H1 (cell line): ENCODE data around the gene BTBD1. TPM values are rescaled to one million over a fixed set of nuclear protein-coding genes. Genes with fewer than 3 reads are reported as not detected.

ENCODE experiments used
- CTCF ChIA-PET: fragments of 300-600 bp; sonication (Branson Sonifier 250); formaldehyde crosslinking; loops from one replicate; lab custom pipeline; 2021; ENCODE audit not compliant: partially characterized antibody; lab: Charles Lee
- POLR2A ChIA-PET: fragments of 300-600 bp; sonication (Branson Sonifier 250); formaldehyde crosslinking; loops from one replicate; lab custom pipeline; 2021; ENCODE audit warnings: inconsistent platforms; ENCODE audit not compliant: partially characterized antibody; lab: Charles Lee
- DNase-seq, 2 experiments: peaks; one replicate each; pipeline versions ENCODE4 v3.0.0 to v3.0.0-alpha.2; 2010 to 2022; ENCODE audit warnings: low spot score in 2 of 2, low read depth in 1 of 2, mixed read lengths in 1 of 2
- FAIRE-seq: peaks from 2 replicates; lab custom pipeline; 2011; peaks lifted over from hg19 to GRCh38; lab: Jason Lieb, UNC
- H2AFZ ChIP-seq: 2 replicates; pipeline ENCODE4 v1.8.1; 2012; ENCODE audit warnings: low read length, inconsistent platforms
- H2AK5ac ChIP-seq: 2 replicates; pipeline ENCODE4 v1.6.1; 2013; ENCODE audit warnings: low read depth, low read length
- H2BK120ac ChIP-seq: replicated peaks from 2 replicates; pipeline ENCODE3; 2013; ENCODE audit warnings: low read depth, low read length, inconsistent platforms
- H2BK12ac ChIP-seq: 2 replicates; pipeline ENCODE4 v1.6.1; 2013; ENCODE audit warnings: low read depth, low read length
- H2BK15ac ChIP-seq: 2 replicates; pipeline ENCODE4 v1.6.1; 2013; ENCODE audit warnings: low read length
- H2BK20ac ChIP-seq: 2 replicates; pipeline ENCODE4 v1.6.1; 2013; ENCODE audit warnings: low read length
- H2BK5ac ChIP-seq: 2 replicates; pipeline ENCODE4 v1.6.1; 2013; ENCODE audit warnings: low read depth, low read length
- H3K14ac ChIP-seq: 2 replicates; pipeline ENCODE4 v1.6.1; 2013; ENCODE audit warnings: inconsistent platforms; ENCODE audit not compliant: insufficient read length
- H3K18ac ChIP-seq: 2 replicates; pipeline ENCODE4 v1.6.1; 2013; ENCODE audit warnings: low read length; ENCODE audit errors: extremely low read depth
- H3K23ac ChIP-seq: 2 replicates; pipeline ENCODE4 v1.6.1; 2013; ENCODE audit warnings: inconsistent platforms; ENCODE audit not compliant: insufficient read length
- H3K23me2 ChIP-seq: 2 replicates; pipeline ENCODE4 v1.6.1; 2013; ENCODE audit warnings: low read depth, low read length
- H3K27ac ChIP-seq: 2 replicates; pipeline ENCODE4 v1.6.1; 2011; ENCODE audit warnings: low read depth, low read length, inconsistent platforms
- H3K27me3 ChIP-seq, 4 experiments: replicated peaks in 1 of 4; 1 replicate in 1 of 4; 2 replicates in 3 of 4; pipeline versions ENCODE4 v1.6.1 to v1.8.1; 2011 to 2013; ENCODE audit warnings: low read length in 3 of 4, mild to moderate bottlenecking in 3 of 4, inconsistent platforms in 2 of 4, mixed read lengths in 2 of 4, moderate library complexity in 1 of 4; ENCODE audit not compliant: control insufficient read depth in 3 of 4, insufficient read depth in 3 of 4; ENCODE audit errors: extremely low read depth in 1 of 4
- H3K36me3 ChIP-seq, 4 experiments: 2 replicates each; pipeline versions ENCODE4 v1.6.1 to v1.8.1; 2011 to 2013; ENCODE audit warnings: mild to moderate bottlenecking in 4 of 4, low read length in 3 of 4, moderate library complexity in 2 of 4, control low read depth in 1 of 4, inconsistent platforms in 1 of 4; ENCODE audit not compliant: insufficient read depth in 4 of 4, control insufficient read depth in 2 of 4
- H3K4ac ChIP-seq: replicated peaks from 2 replicates; pipeline ENCODE3; 2013; ENCODE audit warnings: low read length, low read depth, mixed read lengths, inconsistent platforms; ENCODE audit not compliant: insufficient read length
- H3K4me1 ChIP-seq, 4 experiments: replicated peaks in 1 of 4; 1 replicate in 1 of 4; 2 replicates in 3 of 4; pipeline versions ENCODE4 v1.6.1 to v1.8.1; 2011 to 2013; ENCODE audit warnings: low read length in 3 of 4, inconsistent platforms in 2 of 4, mixed read lengths in 1 of 4; ENCODE audit not compliant: insufficient read depth in 4 of 4, control insufficient read depth in 3 of 4
- H3K4me2 ChIP-seq, 2 experiments: 2 replicates each; pipeline versions ENCODE4 v1.6.1 to v1.8.1; 2011 to 2013; ENCODE audit warnings: low read depth in 2 of 2, low read length in 2 of 2, control low read depth in 1 of 2, inconsistent platforms in 1 of 2, mild to moderate bottlenecking in 1 of 2; ENCODE audit not compliant: insufficient read depth in 1 of 2
- H3K4me3 ChIP-seq, 4 experiments: fragments of 200-600, 300-600 bp in 1 of 4; sonication (generic), shearing (Covaris generic), sonication (Bioruptor Twin) in 1 of 4; 2 replicates each; pipeline versions ENCODE4 v1.5.1 to v1.8.1; 2011 to 2016; ENCODE audit warnings: low read length in 4 of 4, low read depth in 3 of 4, control low read depth in 2 of 4, inconsistent platforms in 2 of 4, mild to moderate bottlenecking in 2 of 4, mixed read lengths in 1 of 4, moderate library complexity in 1 of 4; ENCODE audit not compliant: insufficient read depth in 2 of 4; ENCODE audit errors: extremely low read depth in 1 of 4
- H3K56ac ChIP-seq: replicated peaks from 2 replicates; pipeline ENCODE3; 2013; ENCODE audit warnings: low read depth, mild to moderate bottlenecking, mixed read lengths, low read length, inconsistent platforms; ENCODE audit not compliant: insufficient read length
- H3K79me1 ChIP-seq: 2 replicates; pipeline ENCODE4 v1.6.1; 2013; ENCODE audit warnings: low read depth, low read length, control low read depth
- H3K79me2 ChIP-seq, 2 experiments: 2 replicates each; pipeline versions ENCODE4 v1.6.1 to v1.8.1; 2012 to 2013; ENCODE audit warnings: low read length in 2 of 2, mild to moderate bottlenecking in 2 of 2, inconsistent platforms in 1 of 2; ENCODE audit not compliant: insufficient read depth in 2 of 2, control insufficient read depth in 1 of 2
- H3K9ac ChIP-seq, 4 experiments: replicated peaks in 1 of 4; 1 replicate in 1 of 4; 2 replicates in 3 of 4; pipeline versions ENCODE4 v1.6.1 to v1.8.1; 2011 to 2013; ENCODE audit warnings: low read depth in 3 of 4, low read length in 3 of 4, control low read depth in 2 of 4, mild to moderate bottlenecking in 2 of 4, moderate library complexity in 2 of 4, inconsistent platforms in 1 of 4; ENCODE audit errors: extremely low read depth in 1 of 4
- H3K9me3 ChIP-seq, 2 experiments: 2 replicates each; pipeline versions ENCODE4 v1.6.1 to v1.8.1; 2012 to 2013; ENCODE audit warnings: mild to moderate bottlenecking in 2 of 2, moderate library complexity in 2 of 2, control low read depth in 1 of 2, inconsistent platforms in 1 of 2, low read depth in 1 of 2, low read length in 1 of 2, mixed read lengths in 1 of 2; ENCODE audit not compliant: insufficient read depth in 2 of 2
- H4K20me1 ChIP-seq, 2 experiments: replicated peaks in 1 of 2; 2 replicates each; pipeline versions ENCODE3 to v1.8.1; 2011 to 2013; ENCODE audit warnings: inconsistent platforms in 2 of 2, low read length in 2 of 2, mild to moderate bottlenecking in 1 of 2; ENCODE audit not compliant: insufficient read depth in 2 of 2, control insufficient read depth in 1 of 2
- H4K5ac ChIP-seq: 2 replicates; pipeline ENCODE4 v1.6.1; 2013; ENCODE audit warnings: low read length, low read depth, mixed read lengths, inconsistent platforms; ENCODE audit not compliant: insufficient read length
- H4K8ac ChIP-seq: 2 replicates; pipeline ENCODE4 v1.8.0; 2013; ENCODE audit warnings: mild to moderate bottlenecking, moderate library complexity, low read length, inconsistent platforms; ENCODE audit not compliant: insufficient read depth; ENCODE audit errors: extremely low read depth
- H4K91ac ChIP-seq: replicated peaks from 2 replicates; pipeline ENCODE3; 2013; ENCODE audit warnings: low read length, mixed read lengths, inconsistent platforms; ENCODE audit not compliant: insufficient read length
- ATF3 ChIP-seq: IDR thresholded peaks from 2 replicates; pipeline ENCODE4 v1.6.1; 2011; ENCODE audit warnings: low read depth, mild to moderate bottlenecking, low read length; ENCODE audit not compliant: insufficient read depth
- BCL11A ChIP-seq, 2 experiments: IDR thresholded peaks; one replicate each; pipeline ENCODE4 v1.6.1; 2011; ENCODE audit warnings: low read depth in 2 of 2, low read length in 2 of 2, mild to moderate bottlenecking in 2 of 2
- CBX5 ChIP-seq: fragments of 300-800, 300-1000 bp; sonication (generic); IDR thresholded peaks from 2 replicates; pipeline ENCODE4 v1.7.1; 2016; ENCODE audit warnings: antibody characterized with exemption, low read length, low read depth
- CREB1 ChIP-seq: IDR thresholded peaks from 2 replicates; pipeline ENCODE4 v1.6.1; 2012; ENCODE audit warnings: inconsistent platforms
- EGR1 ChIP-seq: IDR thresholded peaks from 2 replicates; pipeline ENCODE4 v1.6.1; 2011; ENCODE audit warnings: low read depth, low read length, borderline replicate concordance
- EZH2 ChIP-seq: fragments of 200-600 bp; sonication (generic); IDR thresholded peaks from 2 replicates; pipeline ENCODE4 v1.7.1; 2012; ENCODE audit warnings: low read depth, mild to moderate bottlenecking, moderate library complexity, low read length, inconsistent platforms; ENCODE audit not compliant: severe bottlenecking
- GABPA ChIP-seq: IDR thresholded peaks from 2 replicates; pipeline ENCODE4 v1.6.1; 2011; ENCODE audit warnings: mild to moderate bottlenecking, low read length, moderate library complexity, borderline replicate concordance; ENCODE audit not compliant: insufficient read depth
- GTF2F1 ChIP-seq: IDR thresholded peaks from 2 replicates; pipeline ENCODE4 v1.6.1; 2012; ENCODE audit warnings: low read depth, low read length, improper control_type of control experiment, borderline replicate concordance
- KDM5A ChIP-seq: fragments of 200-600 bp; IDR thresholded peaks from 2 replicates; pipeline ENCODE4 v1.7.1; 2012; ENCODE audit warnings: mild to moderate bottlenecking, low read length, inconsistent platforms, mixed read lengths
- MAFK ChIP-seq: IDR thresholded peaks from 2 replicates; pipeline ENCODE4 v1.6.1; 2012; ENCODE audit warnings: low read depth, mild to moderate bottlenecking, improper control_type of control experiment, low read length
- NRF1 ChIP-seq: IDR thresholded peaks from 2 replicates; pipeline ENCODE4 v1.6.1; 2011; ENCODE audit warnings: mild to moderate bottlenecking, low read depth, low read length, improper control_type of control experiment
- PHF8 ChIP-seq: fragments of 200-600 bp; sonication (generic); conservative IDR thresholded peaks from 2 replicates; pipeline ENCODE4 v1.7.1; 2012; ENCODE audit warnings: low read depth, mild to moderate bottlenecking, inconsistent platforms, low read length, moderate library complexity
- POLR2AphosphoS5 ChIP-seq: IDR thresholded peaks from 2 replicates; pipeline ENCODE4 v1.6.1; 2011; ENCODE audit warnings: low read depth, low read length
- whole genome bisulfite sequencing, 2 experiments: shearing (Covaris generic) in 1 of 2; methylation state at CpG; one replicate each; pipeline versions ENCODE4 v1.1.6 to v1.1.7; 2013 to 2015; ENCODE audit warnings: low lambda C conversion rate in 2 of 2, mixed read lengths in 2 of 2, inconsistent platforms in 1 of 2, low coverage in 1 of 2, missing lambda C conversion rate in 1 of 2; ENCODE audit not compliant: insufficient replicate concordance in 2 of 2, insufficient coverage in 1 of 2, insufficient read length in 1 of 2; ENCODE audit errors: extremely low coverage in 1 of 2, missing lambda C conversion rate in 1 of 2; 5-methylcytosine and 5-hydroxymethylcytosine counted together
- polyA plus RNA-seq, 7 experiments: library from polyadenylated mRNA; depleted of rRNA in 3 of 7; stranded (reverse) in 5 of 7; unstranded in 2 of 7; fragments of >200 nt in 5 of 7; fragments of 200-250 nt in 2 of 7; gene quantifications; 1 replicate in 5 of 7; 2 replicates in 1 of 7; 4 replicates in 1 of 7; pipeline versions ENCODE4 v1.2.1 to v1.2.3, GENCODE V29; 2011 to 2013; ENCODE audit warnings: missing spikeins in 2 of 7, mixed read lengths in 2 of 7
- total RNA-seq: library from RNA; stranded (reverse); fragmentation: NEBNext Ultra II Directional; extraction: Animal tissue kit (Norgen Biotek cat#: 25700); gene quantifications from 2 replicates; pipeline ENCODE4 v1.2.1, GENCODE V29; 2021

The BTBD1 gene
- total and polyA plus RNA-seq, 2 of the 8 experiments (the other 6 are each of a cell fraction or from before 2014, with no cell fraction given) = 18.6 to 39.5 TPM

- Histone ChIP-seq H3K27ac (no peak overlapping the region), H2AK5ac (no peak overlapping the region), H3K56ac (no peak overlapping the region), H3K36me3 (no peaks in the 10 kb centered on the region; a peak in 1 of 8 replicates), H3K14ac (no peak overlapping the region), H3K18ac (no peak overlapping the region), H3K4me2 (no peak overlapping the region), H2BK12ac (no peak overlapping the region), H2BK20ac (no peak overlapping the region), H3K23me2 (no peaks in the 10 kb centered on the region; the same call in 1 of the 2 replicates), H3K4me3 (no peak overlapping the region), H2BK5ac (no peak overlapping the region), H3K79me1 (no peaks in the 10 kb centered on the region), H2BK15ac (no peak overlapping the region), H3K4ac (no peak overlapping the region), H2AFZ (no peak overlapping the region), H4K8ac (no peak overlapping the region), H4K91ac (peak overlapping the region; percentile 6), H4K20me1 (peaks cover 4% of the 10 kb centered on the region in 2 experiments), H3K27me3 (no peaks in the 10 kb centered on the region), H3K23ac (no peak overlapping the region), H3K4me1 (peaks cover 3 to 23% (median 8%) of the 10 kb centered on the region in 4 experiments; a peak in 6 of 7 replicates), H3K9me3 (peaks cover under 1 to 7% of the 10 kb centered on the region in 2 experiments; a peak in 3 of 4 replicates), H3K9ac (no peak overlapping the region), H2BK120ac (no peak overlapping the region), H4K5ac (no peak overlapping the region), H3K79me2 (peaks cover 15 to 34% of the 10 kb centered on the region in 2 experiments; a peak in 3 of 4 replicates)
- 89% methylated on average over 6 of the region's 6 CpGs; no CpG with 5 or more reads in 1 of the 2 experiments for WGBS, 2 experiments
- CTCF ChIA-PET = interaction anchor here (1.3 to 1.6 kb wide), 3 partner anchors 10 to 57 kb away, joined by 3 read pairs; partner anchors contain the start of gene C15orf40
- FAIRE-seq (no peak), DNase-seq (no peak)
- POLR2A ChIA-PET = interaction anchor here (1.2 to 3.3 kb wide), 5 partner anchors 10 to 65 kb away, joined by 3 to 22 read pairs (median 3); partner anchors contain the start of gene TM6SF1
- TF ChIP-seq GABPA = no peak
- TF ChIP-seq CBX5 = no peak
- no peak for TF ChIP-seq POLR2AphosphoS5
- TF ChIP-seq BCL11A (IDR thresholded peaks at IDR 0.05; ENCODE audit: low read depth in 2 of 2, low read length in 2 of 2) = no peak
- no peak for TF ChIP-seq GTF2F1
- TF ChIP-seq KDM5A = no peak
- no peak for TF ChIP-seq EGR1
- TF ChIP-seq CREB1 = no peak
- no peak for TF ChIP-seq EZH2
- no peak for TF ChIP-seq NRF1
- no peak for TF ChIP-seq PHF8
- TF ChIP-seq ATF3 = no peak
- no peak for TF ChIP-seq MAFK
Measured at GRCh38 chr15:83068054-83068453, 1.0 kb upstream of the BTBD1 start.
